ENCODE data around the gene PRKAB2. TPM values are rescaled to one million over a fixed set of nuclear protein-coding genes. Genes with fewer than 3 reads are reported as not detected.
"Not testable (repeated sequence)": the region's sequence is repeated elsewhere in the genome, so short reads cannot be mapped to it uniquely, and the experiment has no call there.

The PRKAB2 gene
- polyA plus RNA-seq, 3 donors = 22.6 to 27.1 (median 27.0) TPM

DNA sequence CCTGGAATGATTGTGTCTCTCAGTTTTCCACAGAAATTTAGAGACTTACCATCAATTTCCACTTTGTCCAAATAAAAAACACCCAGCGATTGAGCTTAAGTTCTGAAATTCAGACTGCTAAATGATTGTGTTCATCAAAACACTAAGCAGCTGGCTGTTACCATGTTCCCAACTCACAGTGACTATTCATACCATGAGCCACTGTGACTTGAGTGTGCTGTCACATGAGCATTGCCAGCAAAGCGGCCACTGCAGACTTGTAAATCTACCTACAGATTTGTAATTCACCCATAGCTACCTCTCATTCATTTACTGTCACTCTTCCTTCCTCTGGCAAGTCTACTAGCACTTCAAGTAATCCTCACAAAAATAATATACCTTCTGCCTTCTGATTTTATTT lies 17.2 kb upstream of the PRKAB2 start:
- DNase-seq = no peak

DNA sequence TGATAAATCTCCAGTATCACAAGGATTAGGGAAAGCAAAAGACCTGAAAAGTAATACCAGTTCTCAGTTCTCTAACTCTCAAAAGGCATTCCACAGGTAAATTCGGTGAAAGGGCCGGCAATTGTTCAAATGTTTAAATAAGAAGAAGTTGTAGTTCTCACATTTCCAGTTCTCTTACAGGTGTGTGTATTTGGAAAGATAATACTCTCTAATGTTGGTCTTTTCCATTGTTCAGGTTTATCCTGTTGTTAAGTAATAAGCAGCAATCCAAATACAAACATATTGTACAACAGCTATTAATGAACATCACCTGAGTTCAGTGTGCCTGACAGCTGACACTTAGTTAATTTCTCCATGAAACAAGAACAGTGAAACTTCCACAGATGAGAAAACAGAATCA lies 13.2 kb upstream of the PRKAB2 start:
- no peak for DNase-seq

DNA sequence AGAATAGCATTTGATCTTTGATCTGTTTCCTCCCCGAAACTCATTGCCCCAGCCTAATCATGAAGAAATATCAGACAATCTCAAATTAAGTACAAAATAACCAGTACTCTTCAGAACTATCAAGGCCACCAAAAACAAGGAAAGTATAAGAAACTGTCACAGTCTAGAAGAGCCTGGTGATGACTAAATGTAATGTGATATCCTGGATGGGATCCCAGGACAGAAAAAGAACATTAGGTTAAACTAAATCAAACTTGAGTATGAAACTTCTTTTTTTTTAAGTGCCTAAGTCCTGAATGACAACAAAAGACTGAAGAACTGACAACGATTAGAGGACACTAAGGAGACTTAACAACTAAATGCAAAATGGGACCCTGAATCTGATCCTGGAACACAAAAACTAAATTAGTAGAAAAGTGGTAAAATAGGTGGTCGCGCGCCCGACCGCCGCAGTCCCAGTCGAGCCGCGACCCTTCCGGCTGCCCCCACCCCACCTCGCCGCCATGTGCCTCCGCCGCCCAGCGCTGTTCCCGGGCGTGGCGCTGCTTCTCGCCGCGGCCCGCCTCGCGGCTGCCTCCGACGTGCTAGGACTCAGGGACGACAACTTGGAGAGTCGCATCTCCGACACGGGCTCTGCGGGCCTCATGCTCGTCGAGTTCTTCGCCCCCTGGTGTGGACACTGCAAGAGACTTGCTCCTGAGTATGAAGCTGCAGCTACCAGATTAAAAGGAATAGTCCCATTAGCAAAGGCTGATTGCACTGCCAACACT lies 5.5 kb upstream of the PRKAB2 start:
- DNase-seq = no peak

DNA sequence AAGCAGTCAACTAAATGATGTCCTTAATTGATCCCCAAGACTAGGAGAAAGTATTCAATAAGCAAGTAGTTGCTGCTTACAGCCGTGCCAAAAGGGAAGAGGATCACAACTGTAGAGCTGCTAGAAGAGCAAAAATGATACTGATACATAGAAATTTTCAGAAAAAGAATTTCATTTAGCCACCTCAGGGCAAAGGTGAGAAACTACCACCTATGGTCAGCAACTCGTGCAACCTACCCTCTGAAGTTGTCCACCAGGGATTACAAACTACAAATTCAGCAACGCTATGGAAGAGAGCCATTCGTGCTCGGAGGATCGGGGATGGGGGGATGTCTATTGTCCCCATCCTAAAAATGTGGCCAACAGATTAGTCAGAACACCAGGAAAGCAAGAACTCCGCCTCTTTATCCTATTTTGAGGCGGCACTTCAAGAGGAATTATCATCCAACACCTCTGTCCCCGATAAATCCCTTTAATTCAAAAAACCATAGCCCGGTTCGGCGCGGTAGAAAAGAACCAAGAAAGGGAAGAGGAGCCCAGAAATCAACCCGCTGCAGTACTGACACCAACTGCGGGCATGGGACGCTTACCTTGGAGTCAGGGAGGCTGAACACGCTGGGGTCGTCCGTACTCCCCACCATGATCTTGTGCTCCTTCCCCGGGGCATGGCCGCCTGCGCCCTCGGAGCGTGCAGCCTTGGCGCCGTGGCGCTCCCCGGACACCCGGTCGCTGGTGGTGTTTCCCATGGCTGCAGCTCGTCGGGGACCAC lies 687 bp downstream of the PRKAB2 start:
- DNase-seq = no peak

DNA sequence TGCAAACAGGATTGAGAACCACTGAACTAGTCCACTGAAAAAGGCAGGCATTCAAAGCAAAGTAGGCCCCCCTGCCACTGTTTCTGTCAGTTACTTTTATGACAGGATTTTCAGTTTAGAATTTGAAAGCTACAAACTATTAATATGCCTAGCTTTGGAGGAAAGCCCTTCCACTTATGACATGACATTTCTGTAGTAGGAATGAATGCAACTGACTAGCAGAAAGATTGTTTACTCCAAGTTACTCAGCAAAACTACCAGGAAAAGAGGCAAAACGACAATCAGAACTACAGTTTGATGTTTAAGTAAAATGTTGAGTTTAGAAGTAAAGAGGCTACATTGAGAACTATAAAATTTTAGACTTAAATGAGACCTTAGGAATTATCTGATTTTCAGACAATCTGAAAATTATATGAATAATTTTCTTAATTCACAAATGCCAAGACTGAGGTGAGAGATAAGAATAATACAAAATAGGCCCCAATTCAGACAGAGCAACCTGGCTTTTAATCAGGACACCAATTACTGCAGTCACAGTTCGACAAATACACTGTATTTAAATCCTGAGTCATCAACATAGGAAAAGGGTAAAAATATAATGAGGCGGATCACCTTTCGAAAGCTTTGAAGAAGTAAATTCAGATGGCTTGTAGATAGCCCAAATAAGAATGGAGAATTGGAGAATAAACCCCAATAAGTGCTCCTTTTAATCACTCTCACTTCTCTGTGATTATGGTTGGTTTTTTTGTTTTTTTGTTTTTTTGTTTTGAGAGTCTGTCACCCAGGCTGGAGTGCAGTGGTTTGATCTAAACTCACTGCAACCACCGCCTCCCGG lies 2.2 kb downstream of the PRKAB2 start:
- no peak for DNase-seq

DNA sequence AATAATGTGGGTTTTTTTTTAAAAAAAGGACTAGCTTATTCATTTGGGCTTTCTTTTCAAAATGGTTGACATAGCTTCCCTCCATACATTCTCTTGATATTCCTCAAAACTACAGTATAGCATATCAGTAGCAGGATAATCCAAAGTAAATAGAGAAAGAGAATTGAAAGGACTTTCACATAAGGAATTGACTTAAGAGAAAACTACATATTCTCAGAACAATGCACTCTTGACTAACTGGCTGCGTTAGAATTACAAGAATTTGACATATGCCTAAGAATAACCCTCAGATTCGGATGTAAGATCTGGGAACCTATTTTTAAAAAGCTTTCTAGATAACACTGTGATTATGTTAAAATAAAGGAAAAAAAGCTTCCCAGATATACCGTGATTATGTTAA lies 3.1 kb downstream of the PRKAB2 start:
- DNase-seq = no peak

DNA sequence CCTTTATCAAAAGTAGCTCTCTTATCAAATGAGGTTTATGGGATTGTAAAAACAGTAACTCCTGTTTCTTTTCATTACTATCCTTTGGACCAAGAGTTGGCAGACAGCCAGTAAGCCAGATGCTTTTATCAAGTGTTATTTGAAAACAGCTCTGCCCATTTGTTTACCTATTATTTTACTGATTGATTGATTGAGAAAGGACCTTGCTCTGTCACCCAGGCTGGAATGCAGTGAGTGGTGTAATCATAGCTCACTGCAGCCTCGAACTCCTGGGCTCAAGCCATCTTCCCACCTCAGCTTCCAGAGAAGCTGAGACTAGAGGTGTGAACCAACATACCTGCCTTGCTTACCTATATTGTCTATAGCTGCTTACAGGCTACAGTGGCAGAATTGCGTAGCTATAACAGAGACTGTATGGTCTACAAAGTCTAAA lies 3.6 kb downstream of the PRKAB2 start:
- DNase-seq = no peak

DNA sequence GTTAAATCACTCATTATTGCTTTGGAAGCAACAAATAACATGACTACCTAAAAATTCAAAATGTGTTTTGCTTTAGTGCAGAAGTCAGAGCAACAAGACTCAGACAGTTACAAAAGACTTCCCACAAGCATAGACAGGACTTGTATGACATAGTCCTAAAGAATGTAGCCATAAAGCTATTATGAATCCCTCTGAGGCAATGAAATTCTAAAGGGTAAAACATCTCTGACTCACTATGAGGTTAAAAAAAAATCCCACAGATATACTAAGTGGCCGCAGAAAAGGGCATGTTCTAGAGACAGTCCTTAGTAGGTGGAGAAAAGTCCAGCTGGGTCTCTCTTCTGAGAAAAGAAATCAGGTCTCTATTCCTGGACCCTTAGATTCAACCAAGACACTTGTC lies 4.9 kb downstream of the PRKAB2 start:
- no peak for DNase-seq

DNA sequence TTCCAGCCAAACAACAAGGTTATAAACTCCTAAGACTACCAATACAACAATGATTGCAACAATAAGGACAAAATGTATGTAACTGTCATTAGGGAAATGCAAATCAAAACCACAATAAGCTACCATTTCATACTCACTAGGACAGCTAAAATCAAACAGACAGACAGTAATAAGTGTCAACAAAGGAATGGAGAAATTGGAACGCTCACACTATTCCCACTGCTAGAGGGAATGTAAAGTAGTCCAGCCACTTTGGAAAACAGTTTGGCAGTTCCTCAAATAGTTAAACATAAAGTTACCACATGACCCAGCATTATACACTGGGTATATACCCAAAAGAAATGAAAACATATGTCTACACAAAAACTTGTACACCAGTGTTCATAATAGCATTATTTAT lies 9.3 kb downstream of the PRKAB2 start:
- no peak for DNase-seq

DNA sequence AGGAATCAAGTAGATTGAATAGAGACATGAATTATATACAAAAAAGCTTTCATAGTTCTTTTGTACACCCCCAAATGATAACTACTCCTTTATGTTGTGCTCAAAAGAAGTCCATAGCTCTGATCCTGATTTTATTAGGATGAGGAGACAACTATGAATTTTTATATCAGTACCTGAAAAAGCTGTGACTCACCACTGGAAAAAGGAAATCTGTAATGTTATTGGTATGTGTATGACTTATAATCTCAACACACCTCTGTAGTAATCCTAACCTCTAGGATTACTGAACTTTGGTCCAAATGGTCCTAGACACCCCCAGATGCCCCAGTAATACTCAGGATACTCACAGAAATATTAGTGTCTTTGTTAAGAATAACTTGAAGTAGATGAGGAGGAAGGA lies 10.2 kb downstream of the PRKAB2 start:
- DNase-seq = no peak

DNA sequence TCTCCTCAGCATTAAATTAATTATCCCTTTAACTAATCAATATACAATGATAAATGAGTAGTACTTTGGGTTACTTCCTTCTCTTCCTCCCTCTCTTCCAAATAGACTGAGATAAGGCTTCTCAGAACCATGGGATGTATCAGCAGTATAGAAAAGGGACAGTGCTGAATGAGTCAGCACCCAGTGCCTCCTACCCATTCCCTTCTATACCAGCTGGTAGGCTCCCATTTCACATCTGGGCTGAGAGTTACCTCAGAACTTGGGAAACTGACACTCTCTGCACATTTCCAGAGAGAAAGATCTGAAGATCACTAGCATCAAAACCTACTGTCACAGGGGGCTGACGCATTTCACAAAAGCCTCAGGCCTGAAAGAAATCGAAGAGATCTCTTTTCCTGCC lies 15.2 kb downstream of the PRKAB2 start:
- not testable (repeated sequence) for DNase-seq

DNA sequence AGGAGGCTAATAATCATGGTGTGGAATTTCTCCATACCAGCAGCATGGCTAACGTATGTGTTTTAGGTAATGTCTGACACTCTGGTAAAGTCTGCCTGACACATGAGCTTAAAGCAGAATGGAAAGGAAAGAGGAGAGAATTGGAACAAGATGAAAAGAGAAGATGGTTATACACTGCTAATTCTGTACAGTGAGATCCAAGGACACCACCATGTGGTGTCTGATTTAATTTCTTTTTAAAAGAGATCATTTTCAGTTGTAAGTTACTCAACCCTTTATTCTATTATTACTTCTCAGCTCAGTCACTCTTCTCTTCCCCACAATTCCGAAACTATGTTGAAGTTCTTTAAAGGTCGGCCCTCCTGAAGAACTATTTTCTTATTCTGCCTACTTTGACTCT lies 15.6 kb downstream of the PRKAB2 start:
- DNase-seq = no peak

DNA sequence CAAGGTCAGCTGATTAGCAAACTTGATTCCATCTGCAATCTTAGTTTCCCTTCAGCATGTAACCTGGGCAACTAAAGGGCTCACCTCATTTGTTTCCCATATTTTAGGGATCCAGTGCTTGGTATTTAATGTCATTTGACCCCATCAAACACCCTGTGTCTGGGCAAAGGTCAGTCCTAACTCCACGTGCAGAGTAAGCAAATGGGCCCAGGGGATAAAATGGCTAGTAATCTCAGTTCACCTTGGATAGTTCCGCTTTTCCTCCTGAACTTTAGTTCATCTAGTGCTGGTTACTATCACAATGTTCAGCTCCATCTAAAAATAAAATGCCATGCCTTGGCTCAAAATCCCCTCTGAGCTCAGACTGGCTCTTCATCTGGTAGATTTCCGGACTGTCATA lies 19.5 kb downstream of the PRKAB2 start:
- no peak for DNase-seq

DNA sequence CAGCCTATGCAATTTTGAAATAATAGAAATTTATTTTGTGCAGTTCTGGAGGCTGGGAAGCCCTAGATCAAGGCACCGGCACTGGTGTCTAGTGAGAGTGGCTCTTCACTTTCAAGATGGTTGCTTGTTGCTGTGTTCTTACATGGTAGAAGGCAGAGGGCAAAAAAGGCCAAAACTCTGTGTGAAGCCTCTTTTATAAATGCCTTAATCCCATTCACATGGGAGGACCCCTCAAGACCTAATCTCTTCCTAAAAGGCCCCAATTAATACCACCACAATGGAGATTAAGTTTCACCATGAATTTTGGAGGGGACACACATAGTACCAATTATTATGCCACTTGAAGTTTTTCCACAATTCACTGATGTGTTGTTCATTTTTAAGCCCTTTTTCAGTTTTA lies 21.0 kb downstream of the PRKAB2 start:
- no peak for DNase-seq

DNA sequence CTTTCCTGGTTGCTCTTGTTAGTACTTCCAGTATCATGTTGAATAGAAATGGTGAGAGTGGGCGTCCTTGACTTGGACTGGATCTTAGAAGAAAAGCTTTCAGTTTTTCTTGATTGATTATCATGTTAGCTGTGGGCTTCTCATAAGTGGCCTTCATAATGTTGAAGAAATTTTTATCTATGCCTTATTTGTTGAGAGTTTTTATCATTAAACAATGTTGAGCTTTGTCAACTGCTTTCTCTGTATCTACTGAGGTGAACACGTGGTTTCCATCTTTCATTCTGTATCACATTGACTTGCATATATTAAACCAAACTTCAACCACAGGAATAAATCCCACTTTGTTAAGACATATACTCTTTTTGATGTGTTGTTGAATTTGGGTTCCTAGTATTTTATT lies 29.4 kb downstream of the PRKAB2 start:
- no peak for DNase-seq

DNA sequence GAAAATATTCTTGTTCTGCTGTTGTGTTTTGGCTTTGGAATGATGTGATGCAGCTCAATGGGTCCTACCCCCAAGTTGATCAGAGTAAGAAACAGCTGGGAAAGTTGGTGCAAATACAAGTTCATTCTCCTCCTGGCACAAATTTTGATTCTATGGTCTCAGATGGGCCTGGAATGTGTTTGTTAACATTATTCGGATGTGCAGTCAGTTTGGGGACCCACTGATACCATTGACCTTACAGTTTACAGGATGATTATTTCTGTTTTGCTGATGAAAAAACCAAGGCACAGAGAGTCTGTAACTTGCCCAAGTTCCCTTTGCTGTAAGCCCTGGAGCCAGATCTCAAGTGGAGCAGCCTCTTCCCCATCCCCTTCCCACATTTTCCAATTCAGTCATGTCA lies 41.5 kb downstream of the PRKAB2 start:
- DNase-seq = not testable (repeated sequence)

DNA sequence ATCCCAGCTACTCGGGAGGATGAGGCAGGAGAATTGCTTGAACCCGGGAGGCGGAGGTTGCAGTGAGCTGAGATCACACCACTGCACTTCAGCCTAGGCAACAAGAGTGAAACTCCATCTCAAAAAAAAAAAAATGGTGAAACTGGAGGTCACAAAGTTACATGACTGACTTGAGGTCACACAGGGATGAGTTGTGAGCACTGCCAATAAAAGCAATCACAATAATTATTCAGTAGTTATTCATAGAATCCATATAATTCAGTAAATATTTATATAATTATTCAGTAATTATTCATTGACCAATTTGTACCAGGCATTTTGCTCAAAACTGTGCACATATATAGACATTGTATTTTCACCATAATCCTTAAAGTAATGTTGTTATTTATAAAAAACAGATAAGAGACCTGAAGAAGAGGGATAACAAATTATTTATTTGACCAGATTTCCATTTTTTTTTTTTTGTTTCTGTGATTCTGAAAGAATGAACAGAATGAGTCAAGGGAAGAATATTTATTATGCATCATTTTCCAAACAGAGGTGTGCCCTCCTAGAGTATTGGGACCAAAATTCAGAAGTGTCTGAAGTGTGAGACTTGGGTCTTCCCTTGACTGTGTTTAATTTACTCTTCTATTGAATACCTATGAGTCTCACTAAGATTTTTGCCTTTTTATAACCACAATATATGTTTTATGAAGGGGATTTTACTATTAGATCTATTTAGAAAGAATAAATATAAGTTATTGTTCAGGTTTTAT lies 43.0 kb downstream of the PRKAB2 start:
- no peak for DNase-seq

DNA sequence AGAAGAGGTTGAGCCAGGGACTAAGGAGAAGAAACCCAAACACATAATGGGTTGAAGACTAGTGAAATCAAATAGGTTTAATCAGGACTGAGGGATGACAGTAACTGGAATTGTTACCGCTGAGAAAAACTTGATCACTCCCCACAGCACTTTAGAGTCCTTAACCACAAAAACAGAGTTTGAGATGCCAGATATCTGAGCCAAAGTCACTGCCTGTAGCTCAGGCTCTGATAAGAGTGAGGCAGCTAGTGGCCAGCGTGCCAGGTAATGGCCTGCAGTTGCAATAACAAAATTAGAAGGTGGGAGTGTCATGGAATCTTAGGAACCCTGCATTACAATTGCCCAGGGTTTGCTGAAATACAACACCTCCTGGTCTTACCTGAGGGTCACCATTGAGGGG lies 48.0 kb downstream of the PRKAB2 start:
- no peak for DNase-seq

DNA sequence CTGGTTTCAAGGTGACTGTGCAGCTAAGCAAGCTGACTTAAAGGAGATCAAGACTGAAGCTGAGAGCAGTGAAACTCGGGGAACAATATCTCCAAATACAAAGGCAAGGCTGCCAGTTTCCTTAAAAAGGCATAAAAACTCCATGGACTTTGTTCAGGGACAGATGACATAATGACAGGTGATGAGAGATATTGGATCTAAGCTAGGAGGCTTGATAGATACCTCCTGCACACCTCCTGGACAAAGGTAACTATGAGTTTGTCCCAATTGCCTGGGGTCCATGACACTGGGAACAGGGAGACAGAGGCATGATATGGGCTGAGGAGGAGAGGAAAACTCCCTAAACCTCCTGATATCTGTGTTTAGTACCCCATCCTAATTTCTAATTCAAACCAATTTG lies 55.2 kb downstream of the PRKAB2 start:
- DNase-seq = no peak

DNA sequence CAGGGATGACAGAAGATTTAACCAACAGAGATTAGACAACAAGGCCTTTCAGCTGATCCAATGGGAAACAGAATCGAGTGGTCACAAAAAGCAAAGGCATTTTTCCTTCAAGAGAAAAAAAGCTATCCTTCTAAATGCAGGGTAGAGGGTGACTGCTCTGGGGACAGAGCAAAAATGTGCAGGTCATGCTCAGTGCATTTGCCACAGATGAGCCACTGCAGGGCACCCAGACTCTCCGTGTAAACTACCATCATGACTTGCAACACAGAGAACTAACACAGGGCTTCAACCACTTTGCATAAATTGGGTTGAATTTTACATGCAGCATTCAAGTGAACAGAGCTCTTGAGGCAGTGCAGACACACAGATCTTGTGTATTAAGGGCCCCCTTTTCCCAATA lies 56.8 kb downstream of the PRKAB2 start:
- DNase-seq = no peak

DNA sequence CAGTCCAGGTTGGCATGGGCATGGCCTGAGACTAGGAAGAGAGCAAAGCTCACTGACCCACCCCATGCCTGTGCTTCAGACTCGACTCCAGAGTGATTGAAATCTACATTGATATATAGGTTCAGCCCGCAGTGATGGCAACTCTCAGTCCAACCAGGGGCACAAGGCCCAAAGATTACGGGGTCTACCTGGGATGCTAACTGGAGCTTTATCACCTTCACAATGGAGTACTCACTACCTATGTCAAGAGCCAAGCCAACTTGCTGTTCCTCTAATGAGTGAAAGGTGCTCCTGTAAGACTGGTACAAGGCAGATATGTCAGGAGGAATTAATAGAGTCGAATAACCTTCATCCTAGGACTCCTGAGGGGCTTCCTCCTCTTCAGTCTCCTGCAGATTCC lies 57.2 kb downstream of the PRKAB2 start:
- not testable (repeated sequence) for DNase-seq

DNA sequence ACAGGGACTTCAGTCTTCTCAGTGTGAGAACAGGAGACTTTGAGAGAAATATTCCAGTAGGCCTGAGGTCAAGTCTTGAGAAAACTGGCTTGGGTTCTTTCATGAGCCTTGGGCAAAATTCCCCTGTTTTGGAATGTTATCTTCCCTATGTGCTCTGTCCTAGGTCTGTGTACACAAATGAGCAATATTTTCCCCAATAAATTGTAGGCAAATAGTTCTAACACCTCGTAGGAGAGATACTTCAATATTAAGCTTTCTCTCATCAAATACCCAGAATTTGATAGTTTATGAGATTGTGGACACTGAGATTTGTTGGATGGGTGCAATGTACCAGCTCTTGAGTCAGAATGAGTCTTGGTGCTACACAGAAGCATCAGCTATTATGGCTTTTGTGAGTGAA lies 57.9 kb downstream of the PRKAB2 start:
- not testable (repeated sequence) for DNase-seq
